NCI-H1105 treated with DMSO at 0.1 percent for 48 hours (cell line): ENCODE data around the gene PLA2R1.
"Not testable (repeated sequence)": the region's sequence is repeated elsewhere in the genome, so short reads cannot be mapped to it uniquely, and the experiment has no call there.

Experiments used
- DNase-seq: peaks from one replicate; lab custom pipeline; 2025; lab: John Stamatoyannopoulos, UW

PLA2R1 gene

GRCh38 chr2:160063879-160064612, 1.6 kb upstream of the PLA2R1 start:
- no peak for DNase-seq

- DNase-seq = no peak
Measured at GRCh38 chr2:160063271-160063670, 856 bp upstream of the PLA2R1 start.

GRCh38 chr2:160061944-160062291, 497 bp downstream of the PLA2R1 start:
- DNase-seq = no peak

GRCh38 chr2:160061533-160061932, 882 bp downstream of the PLA2R1 start:
- no peak for DNase-seq

GRCh38 chr2:160060297-160060696, 2.1 kb downstream of the PLA2R1 start:
- no peak for DNase-seq

GRCh38 chr2:160057356-160057755, 5.1 kb downstream of the PLA2R1 start:
- DNase-seq = no peak

- DNase-seq = no peak
Measured at GRCh38 chr2:160055726-160056108, 6.7 kb downstream of the PLA2R1 start.

- no peak for DNase-seq
Measured at GRCh38 chr2:160054984-160055725, 7.3 kb downstream of the PLA2R1 start.

- no peak for DNase-seq
Measured at GRCh38 chr2:160053946-160054345, 8.5 kb downstream of the PLA2R1 start.

- no peak for DNase-seq
Measured at GRCh38 chr2:160052531-160052930, 9.9 kb downstream of the PLA2R1 start.

GRCh38 chr2:160051371-160051800, 11.0 kb downstream of the PLA2R1 start:
- no peak for DNase-seq

GRCh38 chr2:160050147-160050546, 12.3 kb downstream of the PLA2R1 start:
- DNase-seq = no peak

GRCh38 chr2:160045703-160046210, 16.7 kb downstream of the PLA2R1 start:
- no peak for DNase-seq

- no peak for DNase-seq
Measured at GRCh38 chr2:160044728-160045127, 17.7 kb downstream of the PLA2R1 start.

- no peak for DNase-seq
Measured at GRCh38 chr2:160043265-160043664, 19.1 kb downstream of the PLA2R1 start.

GRCh38 chr2:160042054-160042453, 20.4 kb downstream of the PLA2R1 start:
- DNase-seq = no peak

GRCh38 chr2:160041091-160041490, 21.3 kb downstream of the PLA2R1 start:
- no peak for DNase-seq

GRCh38 chr2:160039166-160039903, 23.1 kb downstream of the PLA2R1 start:
- DNase-seq = peak; percentile 53

- not testable (repeated sequence) for DNase-seq
Measured at GRCh38 chr2:160038662-160039061, 23.8 kb downstream of the PLA2R1 start.

GRCh38 chr2:160036736-160037135, 25.7 kb downstream of the PLA2R1 start:
- DNase-seq = no peak

- no peak for DNase-seq
Measured at GRCh38 chr2:160035125-160035524, 27.3 kb downstream of the PLA2R1 start.

- DNase-seq = no peak
Measured at GRCh38 chr2:160034396-160034795, 28.0 kb downstream of the PLA2R1 start.
